Stimulated activated CD4-positive, alpha-beta T cell treated with anti-CD3 and anti-CD28 coated beads, Interleukin-15, amount 100 ng/mL, for 24 hours (primary cell): ENCODE data around the gene PDZK1IP1.
"Not testable (repeated sequence)": the region's sequence is repeated elsewhere in the genome, so short reads cannot be mapped to it uniquely, and the experiment has no call there.

ENCODE experiments used
- DNase-seq: peaks from one replicate; pipeline ENCODE4 v3.0.0-alpha.2; 2020

PDZK1IP1 gene

DNA sequence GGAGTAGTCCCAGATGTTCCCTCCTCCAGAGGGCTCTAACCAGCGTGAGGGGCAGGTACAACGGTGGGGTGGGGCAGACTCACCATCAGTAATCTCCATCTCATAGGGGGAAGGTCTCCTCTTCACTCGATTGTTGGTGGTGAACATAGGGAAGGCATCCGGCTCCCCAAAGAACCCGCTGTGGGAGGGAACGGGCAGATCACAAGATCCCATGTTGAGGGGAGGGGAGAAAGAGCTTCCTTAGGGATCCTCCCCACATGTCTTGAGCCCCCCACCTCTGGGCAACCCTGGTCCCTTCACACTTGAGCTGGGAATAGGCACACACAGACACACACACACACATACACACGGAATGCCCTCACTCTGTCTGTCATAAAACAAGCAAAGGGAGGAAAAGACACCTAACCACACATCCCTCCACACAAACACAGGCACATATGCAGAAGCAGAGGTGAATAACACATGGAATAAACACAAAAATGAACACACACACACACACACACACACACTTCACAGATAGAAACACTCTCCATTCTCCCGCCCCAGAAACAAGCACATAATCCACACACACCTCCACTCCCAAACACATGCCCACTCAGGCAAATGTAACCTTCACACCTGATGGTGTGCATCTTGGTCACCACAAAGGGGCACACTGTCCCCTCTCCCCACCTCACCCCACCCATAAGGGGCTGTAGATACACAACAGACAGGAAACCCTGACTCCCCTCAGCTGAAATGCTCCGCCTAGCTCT is 34.3 kb upstream of the PDZK1IP1 start:
- DNase-seq, result no peak

DNA sequence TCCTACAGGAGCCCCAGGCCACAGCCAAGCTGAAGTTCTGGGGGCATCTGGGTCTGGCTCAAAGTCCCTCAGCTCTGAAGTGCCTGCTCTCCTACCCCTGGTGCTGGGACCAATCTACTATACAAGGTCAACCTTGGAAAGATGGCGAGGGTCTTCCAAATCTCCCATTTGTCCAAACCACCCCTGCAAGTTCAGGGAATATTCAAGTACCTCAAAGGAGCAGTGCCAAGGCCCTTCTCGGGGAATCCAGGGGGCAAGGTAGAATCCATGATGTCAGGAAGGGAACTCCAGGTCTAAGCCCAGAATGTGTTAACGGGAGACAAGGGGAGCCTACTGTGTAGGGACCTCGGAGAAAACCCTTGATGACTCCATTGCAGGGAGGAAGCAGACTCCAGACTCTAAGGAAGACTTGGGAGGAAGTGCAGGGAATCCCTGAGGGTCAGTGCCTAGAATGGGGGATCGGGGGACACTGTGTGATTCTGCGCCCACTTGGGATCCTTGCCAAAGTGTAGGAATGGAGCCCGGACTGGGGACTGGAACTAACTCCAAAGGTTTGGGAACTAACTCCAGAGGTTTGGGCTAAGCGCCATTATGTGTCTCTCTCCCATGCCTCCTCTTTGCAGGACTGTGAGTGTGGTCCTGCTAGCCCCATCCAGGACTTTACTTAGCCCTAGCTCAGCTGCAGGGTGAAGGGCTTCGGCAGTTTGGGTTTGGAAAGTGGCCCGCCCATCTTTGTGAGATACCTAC is 33.5 kb upstream of the PDZK1IP1 start:
- DNase-seq, result no peak

- DNase-seq, result no peak
These were observed 32.6 kb upstream of the PDZK1IP1 start for GRCh38 chr1:47222476-47222875.

GRCh38 chr1:47219590-47220220 is 29.9 kb upstream of the PDZK1IP1 start:
- no peak for DNase-seq

DNA sequence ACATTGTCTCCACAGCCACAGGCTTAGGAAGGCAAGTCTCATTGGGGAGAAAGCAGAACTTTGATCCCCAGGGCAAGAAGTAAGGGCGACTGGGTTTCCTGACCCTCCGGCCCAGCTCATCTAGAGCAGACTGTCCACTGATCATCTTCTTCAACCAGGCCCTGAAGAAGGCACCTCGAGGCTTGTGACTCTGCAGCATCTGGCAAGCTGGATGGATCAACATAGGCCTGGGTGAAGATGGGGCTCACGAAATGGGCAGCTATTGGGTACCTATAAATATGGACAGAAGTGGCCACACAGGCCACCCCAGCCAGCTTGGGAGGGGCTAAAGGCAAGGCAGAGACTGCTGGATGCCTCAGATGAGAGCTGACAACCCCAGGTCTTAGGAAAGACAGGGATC is 29.2 kb upstream of the PDZK1IP1 start:
- DNase-seq, result no peak

- DNase-seq, result no peak
These were observed 26.6 kb upstream of the PDZK1IP1 start for GRCh38 chr1:47216278-47217059.

DNA sequence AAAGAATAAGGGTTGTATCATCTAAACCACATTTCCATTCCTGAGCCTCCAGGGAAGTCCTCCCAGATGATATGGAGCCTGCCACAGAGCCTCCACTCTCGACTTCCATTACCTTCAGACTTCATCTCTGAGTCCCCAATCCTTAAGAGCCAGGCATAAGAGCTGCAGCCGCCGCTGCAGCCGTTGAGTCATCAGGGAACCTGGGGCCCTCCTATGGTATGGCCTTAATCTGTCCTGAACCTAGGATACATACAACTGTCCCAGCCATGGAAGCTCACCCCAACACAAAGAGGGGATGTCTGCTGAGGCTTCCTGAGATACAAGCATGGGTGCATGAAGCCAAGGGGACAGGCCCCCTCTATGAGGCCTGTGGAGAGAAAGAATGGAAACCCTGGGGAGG is 25.9 kb upstream of the PDZK1IP1 start:
- no peak for DNase-seq

DNA sequence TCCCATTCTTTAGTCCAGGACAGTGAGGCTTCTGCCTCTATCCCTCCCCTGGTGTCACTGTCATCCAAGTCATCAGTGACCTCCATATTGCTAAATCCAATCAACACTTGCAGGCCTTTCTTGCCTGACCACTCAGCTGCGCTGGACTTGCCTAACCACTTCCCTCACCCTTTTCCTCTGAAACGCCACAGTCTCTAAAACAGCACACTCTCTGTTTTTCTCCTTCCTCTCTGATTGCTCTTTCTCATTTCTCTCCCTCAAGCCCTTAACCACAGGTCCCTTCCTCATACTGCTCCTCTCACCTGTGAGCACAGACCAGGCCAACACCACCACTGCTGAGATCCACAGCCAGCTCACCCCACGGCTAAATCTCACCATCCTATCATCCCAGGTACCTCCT is 24.7 kb upstream of the PDZK1IP1 start:
- DNase-seq, result no peak

GRCh38 chr1:47213230-47213963 is 23.6 kb upstream of the PDZK1IP1 start:
- DNase-seq, result no peak

DNA sequence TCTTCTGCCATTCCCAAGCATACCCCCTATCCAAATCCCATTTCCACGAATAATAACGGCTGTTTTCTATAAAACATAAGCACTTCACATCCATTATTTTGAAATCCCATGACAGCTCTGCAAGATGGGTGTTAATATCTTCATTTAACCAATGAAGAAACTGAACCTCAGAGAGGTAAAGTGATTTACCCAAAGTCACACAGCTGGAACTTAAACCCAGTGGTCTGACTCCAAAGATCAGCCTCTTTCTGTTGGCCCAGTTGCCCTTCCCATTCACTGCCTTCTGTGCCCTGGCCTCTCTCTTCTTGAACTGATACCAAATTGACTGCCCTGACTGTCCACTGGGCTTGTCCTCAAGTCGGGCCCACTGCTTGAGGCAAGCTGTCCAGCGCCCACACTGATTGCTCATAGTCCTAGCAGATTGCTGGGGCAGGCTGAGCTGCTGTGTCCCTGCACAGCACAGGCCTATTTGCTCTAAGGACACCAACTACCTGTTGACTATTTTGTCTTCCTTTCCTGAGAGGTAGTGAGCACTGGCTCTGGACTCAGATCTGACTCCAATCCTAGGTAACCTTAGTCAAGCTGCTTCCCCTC is 22.9 kb upstream of the PDZK1IP1 start:
- no peak for DNase-seq

DNA sequence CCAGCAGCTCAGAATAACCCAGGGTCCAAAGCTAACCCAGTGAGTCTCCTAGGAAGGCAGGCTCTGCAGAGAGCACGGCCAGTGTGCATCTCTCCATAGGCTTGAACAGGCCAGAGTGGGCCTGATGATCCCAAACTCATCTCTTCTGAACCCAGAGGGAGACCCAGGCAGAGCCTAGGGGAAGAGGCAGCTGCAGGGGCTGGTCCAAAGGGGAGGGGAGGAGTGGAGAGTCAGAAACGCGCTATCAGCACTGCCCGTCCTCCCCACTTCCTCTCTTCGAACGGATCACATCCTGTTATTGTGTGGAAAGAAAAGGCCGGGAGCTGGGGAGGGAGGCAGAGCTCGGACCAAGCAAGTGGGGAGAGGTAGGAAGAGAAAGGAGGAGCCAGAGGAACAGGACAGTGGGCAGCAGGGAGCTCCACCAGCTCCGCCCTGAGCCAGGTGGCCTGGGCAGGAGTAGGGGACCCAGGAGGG is 22.0 kb upstream of the PDZK1IP1 start:
- no peak for DNase-seq

DNA sequence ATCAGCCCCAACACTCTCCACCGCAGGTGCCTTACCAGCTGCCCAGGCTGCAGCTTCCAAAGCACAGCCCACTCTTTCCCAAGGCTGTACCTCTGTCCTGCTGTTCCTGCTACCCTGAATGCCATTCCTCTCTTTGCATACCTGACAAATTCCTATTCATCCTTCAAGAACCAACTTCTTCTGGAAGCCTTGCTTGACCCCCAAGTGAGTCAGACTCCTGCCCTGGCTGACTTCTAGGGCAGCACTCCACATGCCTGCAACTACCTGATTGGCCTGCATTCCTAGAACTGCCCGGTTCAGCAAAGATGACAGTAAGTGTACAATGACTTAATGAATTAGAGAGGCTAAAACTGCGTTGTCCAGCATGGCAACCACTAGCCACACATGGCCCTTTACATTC is 20.8 kb upstream of the PDZK1IP1 start:
- DNase-seq, result no peak

DNA sequence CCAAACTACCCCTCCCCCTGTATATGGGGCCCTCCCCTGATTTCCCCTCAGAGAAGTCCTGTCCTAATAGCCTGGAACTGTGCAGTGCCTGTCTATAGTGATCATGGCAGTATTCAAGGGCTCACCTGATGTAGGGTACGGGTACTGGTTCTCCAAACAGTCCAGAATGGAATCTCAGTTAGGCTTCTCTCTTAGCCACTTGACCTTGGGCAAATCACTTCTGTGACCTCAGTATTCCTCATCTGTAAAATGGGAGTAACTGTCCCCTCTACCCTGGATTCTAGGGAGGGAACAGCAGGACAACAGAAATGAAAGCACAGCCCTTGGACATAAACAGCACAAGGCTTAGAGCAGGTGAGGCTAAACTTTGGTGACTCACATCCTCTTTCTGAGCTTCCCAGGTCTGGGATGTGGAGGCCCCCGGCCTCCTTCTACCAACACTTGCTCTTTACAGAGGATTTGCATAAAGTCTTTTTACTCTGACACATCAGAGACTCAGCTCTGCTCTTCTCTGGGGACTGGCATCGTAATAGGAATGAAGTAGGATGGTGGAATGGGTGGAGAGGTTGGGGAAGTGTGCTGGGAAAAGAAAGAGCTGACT is 20.0 kb upstream of the PDZK1IP1 start:
- no peak for DNase-seq

- no peak for DNase-seq
These were observed 19.3 kb upstream of the PDZK1IP1 start for GRCh38 chr1:47209091-47209490.

DNA sequence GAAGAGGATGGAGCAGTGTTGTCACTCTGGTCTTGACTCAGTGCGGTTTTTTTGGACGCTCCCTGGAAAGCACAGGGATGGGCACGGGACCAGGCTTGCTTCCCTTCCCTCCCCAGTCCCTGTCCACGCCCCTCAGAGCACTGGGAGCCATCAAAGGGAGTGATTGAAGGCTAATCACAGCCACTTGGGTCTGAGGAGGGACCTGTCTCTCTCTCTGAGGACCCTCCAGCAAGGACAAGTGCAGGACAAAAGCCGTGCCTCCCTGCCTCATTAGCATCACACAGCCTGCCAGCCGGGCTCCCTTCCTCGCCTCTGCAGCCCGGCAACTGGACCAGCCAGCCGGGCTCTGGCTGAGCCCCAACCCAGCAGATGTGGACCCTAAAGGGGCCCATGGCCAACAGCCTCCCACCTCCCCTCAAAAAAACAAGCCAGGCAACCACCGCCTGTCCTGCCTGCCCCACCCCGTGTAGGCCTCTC is 18.6 kb upstream of the PDZK1IP1 start:
- no peak for DNase-seq

DNA sequence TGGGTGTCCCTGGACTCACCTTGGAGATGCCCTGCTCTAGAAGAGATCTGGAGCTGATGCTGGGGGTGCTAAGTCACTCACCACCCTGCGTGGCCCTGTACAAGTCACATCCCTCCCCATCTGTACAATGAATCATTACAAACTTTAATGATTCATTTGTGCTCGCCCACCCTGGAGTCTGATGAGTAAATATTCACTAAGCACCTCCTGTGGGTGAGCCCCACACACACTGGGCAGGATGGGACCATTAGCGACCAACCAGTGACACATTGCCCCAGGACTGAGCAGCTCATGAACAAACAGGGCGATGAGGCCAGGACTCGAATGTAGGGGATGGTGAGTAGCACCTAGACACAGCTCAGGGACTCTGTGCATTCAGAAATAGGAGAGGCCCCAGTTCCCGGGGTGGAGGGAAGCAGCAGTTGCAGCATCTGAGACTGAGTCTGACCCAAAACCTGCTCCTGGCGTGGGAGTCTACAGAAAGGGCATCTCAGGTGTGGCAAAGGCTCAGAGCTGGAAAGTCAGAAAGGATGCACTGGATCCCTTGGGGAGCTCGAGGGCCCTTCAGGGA is 18.1 kb upstream of the PDZK1IP1 start:
- peak; percentile 18 for DNase-seq

DNA sequence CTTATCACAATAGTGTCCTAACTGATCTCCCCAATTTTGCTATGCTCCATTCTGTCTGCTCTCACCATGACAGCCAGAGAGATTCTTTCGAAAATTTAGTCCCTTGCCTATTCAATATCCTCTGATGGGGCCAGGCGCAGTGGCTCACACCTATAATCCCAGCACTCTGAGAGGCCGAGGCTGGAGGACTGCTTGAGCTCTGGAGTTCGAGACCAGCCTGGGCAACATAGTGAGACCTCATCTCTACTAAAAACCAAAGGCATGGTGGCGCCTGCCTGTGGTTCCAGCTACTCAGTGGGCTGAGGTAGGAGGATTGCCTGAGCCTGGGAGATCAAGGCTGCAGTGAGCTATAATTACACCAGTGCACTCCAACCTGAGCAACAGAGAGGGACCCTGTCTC is 16.1 kb upstream of the PDZK1IP1 start:
- no peak for DNase-seq

- not testable (repeated sequence) for DNase-seq
These were observed 13.7 kb upstream of the PDZK1IP1 start for GRCh38 chr1:47203504-47203903.

GRCh38 chr1:47201179-47201578 is 11.3 kb upstream of the PDZK1IP1 start:
- no peak for DNase-seq

- DNase-seq, result no peak
These were observed 8.4 kb upstream of the PDZK1IP1 start for GRCh38 chr1:47198214-47198613.

DNA sequence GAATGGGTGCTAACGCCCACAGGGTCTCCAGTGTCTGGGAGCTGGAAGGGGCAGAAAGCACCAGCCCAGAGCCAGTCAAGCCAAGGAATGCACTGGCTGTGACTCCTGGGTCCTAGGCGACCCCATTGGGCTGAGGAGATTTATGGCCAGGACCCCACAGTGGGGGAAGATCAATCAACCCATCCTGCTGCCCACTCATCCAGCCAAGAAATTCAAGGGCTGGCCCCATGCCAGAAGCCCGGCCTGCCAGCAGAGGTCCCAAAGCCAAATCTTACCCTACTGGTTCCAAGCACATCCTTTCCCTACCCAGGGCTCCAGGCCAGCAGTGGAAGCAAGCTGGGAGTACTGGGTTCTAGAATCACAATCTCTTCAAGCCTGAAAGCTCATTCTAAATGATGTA is 6.8 kb upstream of the PDZK1IP1 start:
- DNase-seq, result no peak
